Measurements from ENCODE around the gene DYRK2.

Gene DYRK2

GRCh38 chr12:67621112-67621511 lies 27.4 kb upstream of the DYRK2 start:
- no peak for TF ChIP-seq CTCF (IDR thresholded peaks at IDR 0.05; ENCODE audit: low read depth, low read length)

GRCh38 chr12:67621926-67622325 lies 26.6 kb upstream of the DYRK2 start:
- no peak for TF ChIP-seq CTCF (IDR thresholded peaks at IDR 0.05; ENCODE audit: low read depth, low read length)

More at GRCh38 chr12:67621112-67621511, 27.4 kb upstream of the DYRK2 start:
- no peak overlapping the region for H3K4me3 ChIP-seq (ENCODE audit: low read depth, low read length)

GRCh38 chr12:67623259-67623658 lies 25.3 kb upstream of the DYRK2 start:
- no peak overlapping the region for H3K4me3 ChIP-seq (ENCODE audit: low read depth, low read length)
- no peak for TF ChIP-seq CTCF (IDR thresholded peaks at IDR 0.05; ENCODE audit: low read depth, low read length)

More at GRCh38 chr12:67621926-67622325, 26.6 kb upstream of the DYRK2 start:
- no peak overlapping the region for H3K4me3 ChIP-seq (ENCODE audit: low read depth, low read length)

- no peak for TF ChIP-seq CTCF (IDR thresholded peaks at IDR 0.05; ENCODE audit: low read depth, low read length)
Observed at GRCh38 chr12:67624355-67624754, 24.2 kb upstream of the DYRK2 start.

GRCh38 chr12:67625004-67625403 lies 23.5 kb upstream of the DYRK2 start:
- no peak overlapping the region for H3K4me3 ChIP-seq (ENCODE audit: low read depth, low read length)
- no peak for TF ChIP-seq CTCF (IDR thresholded peaks at IDR 0.05; ENCODE audit: low read depth, low read length)

More at GRCh38 chr12:67624355-67624754, 24.2 kb upstream of the DYRK2 start:
- no peak overlapping the region for H3K4me3 ChIP-seq (ENCODE audit: low read depth, low read length)

- no peak overlapping the region for H3K4me3 ChIP-seq (ENCODE audit: low read depth, low read length)
- no peak for TF ChIP-seq CTCF (IDR thresholded peaks at IDR 0.05; ENCODE audit: low read depth, low read length)
Observed at GRCh38 chr12:67626156-67626555, 22.4 kb upstream of the DYRK2 start.

GRCh38 chr12:67630373-67631088 lies 18.0 kb upstream of the DYRK2 start:
- H3K4me3 ChIP-seq (ENCODE audit: low read depth, low read length) = no peak overlapping the region
- TF ChIP-seq CTCF (IDR thresholded peaks at IDR 0.05; ENCODE audit: low read depth, low read length) = no peak

Measured in WI38 (cell line).